Epithelial cell of proximal tubule (primary cell): ENCODE measurements around the gene TAB2. TPM values are rescaled to one million over a fixed set of nuclear protein-coding genes. Genes with fewer than 3 reads are reported as not detected.

Source experiments
- DNase-seq: peaks from one replicate; pipeline ENCODE4 v3.0.0-alpha.2; 2011; ENCODE audit warnings: low read depth
- H3K4me3 ChIP-seq: 2 replicates; pipeline ENCODE4 v1.5.1; 2011; ENCODE audit warnings: low read depth, mild to moderate bottlenecking, low read length
- total RNA-seq: library from RNA; depleted of rRNA; stranded (reverse); fragments of >200 nt; gene quantifications from 2 replicates; pipeline ENCODE4 v1.2.3, GENCODE V29; 2015
- TF ChIP-seq, protein P1 (sequence below): conservative IDR thresholded peaks from 2 replicates; pipeline ENCODE4 v1.5.1; 2012; ENCODE audit warnings: low read depth, mild to moderate bottlenecking, low read length

TAB2 gene
- total RNA-seq, 1 donor from 2014 or later = 18.7 TPM

DNA sequence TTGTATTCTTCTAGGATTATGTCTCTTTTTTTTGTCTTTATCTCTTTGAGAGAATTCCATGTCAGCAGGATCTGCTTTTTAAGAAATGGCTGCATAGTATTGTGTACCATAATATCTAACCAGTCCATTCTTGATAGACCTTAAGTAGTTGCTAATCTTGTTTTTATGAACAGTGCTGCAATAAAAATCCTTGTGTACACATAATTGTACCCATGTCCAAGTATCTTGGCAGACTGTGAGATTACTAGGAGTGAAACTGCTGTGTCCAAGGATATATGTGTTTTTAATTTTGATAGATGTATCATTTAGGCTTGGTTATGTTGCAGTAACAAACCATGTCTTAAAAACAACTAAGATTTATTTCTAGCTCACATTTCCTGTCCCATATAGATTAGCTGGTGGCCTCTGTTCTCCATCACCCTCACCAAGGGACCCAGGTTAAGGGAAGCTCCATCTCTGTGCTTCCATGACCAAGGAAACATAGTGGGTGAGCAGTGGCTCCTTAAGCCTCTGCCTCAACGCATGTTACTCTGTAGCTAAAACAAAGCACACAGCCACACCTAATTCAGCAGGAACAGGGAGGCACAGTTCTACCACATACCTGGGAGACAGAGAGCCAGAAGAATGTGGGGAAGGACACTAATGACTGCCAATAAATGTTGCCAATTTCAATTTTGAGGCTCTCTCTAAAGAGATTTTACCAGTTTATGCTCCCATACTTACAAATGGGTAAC lies 70.4 kb downstream of the TAB2 start:
- TF ChIP-seq, protein P1, sequence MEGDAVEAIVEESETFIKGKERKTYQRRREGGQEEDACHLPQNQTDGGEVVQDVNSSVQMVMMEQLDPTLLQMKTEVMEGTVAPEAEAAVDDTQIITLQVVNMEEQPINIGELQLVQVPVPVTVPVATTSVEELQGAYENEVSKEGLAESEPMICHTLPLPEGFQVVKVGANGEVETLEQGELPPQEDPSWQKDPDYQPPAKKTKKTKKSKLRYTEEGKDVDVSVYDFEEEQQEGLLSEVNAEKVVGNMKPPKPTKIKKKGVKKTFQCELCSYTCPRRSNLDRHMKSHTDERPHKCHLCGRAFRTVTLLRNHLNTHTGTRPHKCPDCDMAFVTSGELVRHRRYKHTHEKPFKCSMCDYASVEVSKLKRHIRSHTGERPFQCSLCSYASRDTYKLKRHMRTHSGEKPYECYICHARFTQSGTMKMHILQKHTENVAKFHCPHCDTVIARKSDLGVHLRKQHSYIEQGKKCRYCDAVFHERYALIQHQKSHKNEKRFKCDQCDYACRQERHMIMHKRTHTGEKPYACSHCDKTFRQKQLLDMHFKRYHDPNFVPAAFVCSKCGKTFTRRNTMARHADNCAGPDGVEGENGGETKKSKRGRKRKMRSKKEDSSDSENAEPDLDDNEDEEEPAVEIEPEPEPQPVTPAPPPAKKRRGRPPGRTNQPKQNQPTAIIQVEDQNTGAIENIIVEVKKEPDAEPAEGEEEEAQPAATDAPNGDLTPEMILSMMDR = no peak
- no peak for DNase-seq
- H3K4me3 ChIP-seq = no peak overlapping the region

DNA sequence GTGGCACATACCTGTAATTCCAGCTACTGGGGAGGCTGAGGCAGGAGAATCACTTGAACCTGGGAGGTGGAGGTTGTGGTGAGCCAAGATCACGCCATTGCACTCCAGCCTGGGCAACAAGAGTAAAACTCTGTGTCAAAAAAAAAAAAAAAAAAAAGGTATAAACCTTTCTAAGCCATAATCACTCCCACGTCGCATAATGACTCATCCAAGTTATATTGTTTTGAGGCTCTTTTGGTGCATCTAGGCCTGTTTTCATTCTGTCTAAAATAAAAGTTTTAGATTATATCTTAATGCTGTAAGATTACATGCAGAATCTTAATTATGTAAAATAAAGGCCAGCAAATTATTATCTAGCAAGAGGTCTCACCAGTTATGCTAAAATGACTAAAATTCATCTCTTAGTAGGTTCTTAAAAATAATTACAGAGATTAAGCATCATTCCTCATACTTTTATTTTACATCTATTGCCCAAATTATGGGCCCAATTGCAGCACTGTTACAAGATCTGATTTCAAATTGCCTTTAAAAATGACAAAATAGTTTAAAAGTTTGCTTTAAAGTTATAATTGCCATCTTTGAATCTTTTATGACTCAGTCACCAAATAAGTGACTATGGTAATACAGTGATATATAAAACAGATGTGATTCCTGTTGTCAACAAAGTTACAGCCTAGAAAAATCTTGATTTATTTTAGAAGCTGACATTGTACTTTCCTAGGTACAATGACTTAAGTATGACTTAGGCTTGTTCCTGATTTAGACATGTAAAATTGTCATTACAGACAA lies 72.2 kb downstream of the TAB2 start:
- no peak for DNase-seq
- H3K4me3 ChIP-seq = no peak overlapping the region
- TF ChIP-seq, protein P1 = no peak

DNA sequence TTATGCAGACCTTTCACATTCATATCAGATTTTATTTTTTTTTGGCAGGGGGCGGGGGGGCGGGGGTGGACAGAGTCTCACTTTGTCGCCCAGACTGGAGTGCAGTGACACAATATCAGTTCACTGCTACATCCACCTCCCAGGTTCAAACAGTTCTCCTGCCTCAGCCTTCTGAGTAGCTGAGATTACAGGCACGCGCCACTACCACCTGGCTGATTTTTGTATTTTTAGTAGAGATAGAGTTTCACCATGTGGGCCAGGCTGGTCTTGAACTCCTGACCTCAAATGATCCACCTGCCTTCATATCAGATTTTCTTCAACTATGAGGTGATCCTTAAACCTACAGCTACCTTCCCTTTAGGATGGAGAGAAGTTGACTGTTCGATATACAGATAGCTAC lies 74.6 kb downstream of the TAB2 start:
- TF ChIP-seq, protein P1 = no peak
- DNase-seq = no peak
- H3K4me3 ChIP-seq = no peak overlapping the region

DNA sequence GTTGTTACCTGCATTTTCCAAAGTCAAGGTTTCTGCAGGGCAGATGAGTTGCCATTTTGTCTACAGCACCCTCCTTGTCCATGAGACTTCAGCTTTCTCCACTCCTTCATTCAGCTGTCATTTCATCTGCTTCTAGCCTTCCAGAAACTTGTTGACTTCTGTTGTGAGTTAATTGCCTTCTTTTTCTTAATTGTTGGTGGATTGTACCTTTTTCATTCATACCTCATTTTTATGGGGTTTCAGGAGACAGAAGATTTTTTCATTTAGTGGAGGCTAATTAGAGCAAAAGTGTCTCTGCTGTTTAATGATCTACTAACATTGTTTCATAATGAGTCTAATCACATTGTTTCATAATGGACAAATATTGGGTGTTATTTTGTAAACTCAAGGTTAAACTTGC lies 75.0 kb downstream of the TAB2 start:
- H3K4me3 ChIP-seq = no peak overlapping the region
- TF ChIP-seq, protein P1 = no peak
- no peak for DNase-seq

DNA sequence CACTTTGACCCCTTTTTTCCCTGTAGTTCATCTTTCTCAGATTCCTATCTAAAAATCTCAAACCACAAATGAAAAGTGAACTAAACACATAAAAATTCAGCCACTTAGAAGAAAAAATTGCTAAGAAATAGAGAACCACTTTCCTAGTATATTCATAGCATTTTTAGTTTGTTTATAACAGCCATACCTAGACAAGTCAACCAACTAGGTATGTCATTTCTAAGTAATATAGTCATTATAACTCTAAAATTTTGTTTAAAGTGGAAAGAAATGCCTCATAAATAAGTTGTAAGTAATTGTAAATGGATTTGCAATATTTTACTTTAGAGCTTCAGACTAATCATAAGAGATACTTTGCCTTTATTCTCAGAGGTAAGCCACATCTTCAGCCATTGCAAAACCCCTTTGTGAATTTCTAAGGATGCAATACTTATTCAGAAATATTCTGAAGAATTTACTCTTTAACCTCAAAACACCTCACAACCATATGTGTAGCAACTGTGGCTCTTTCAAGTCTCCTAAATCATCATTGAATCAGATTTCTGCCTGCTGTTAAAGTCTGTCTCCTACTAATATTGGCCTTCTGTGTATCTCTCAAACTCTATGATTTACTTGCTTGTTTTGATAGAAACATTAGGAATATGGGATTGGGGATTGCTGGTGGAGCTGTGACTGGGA lies 75.6 kb downstream of the TAB2 start:
- no peak overlapping the region for H3K4me3 ChIP-seq
- TF ChIP-seq, protein P1 = no peak
- DNase-seq = no peak

DNA sequence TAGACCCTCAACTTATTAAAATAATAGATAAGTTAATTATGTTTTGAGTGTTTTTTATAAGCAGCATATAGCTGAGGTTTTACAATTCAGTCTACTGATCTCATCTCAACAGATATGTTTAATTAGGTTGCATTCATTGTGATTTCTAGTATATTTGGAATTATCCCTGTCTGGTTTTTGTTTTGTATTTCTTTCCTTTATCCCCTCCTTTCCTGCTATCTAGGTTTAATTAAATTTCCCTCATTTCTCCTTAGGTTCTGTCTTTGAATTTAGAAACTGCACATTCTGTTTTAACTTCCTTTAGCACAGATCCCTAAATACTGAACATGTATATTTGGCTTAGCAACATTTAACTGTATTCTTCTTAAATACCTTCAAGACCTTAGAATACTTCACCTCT lies 77.7 kb downstream of the TAB2 start:
- H3K4me3 ChIP-seq = no peak overlapping the region
- DNase-seq = no peak
- TF ChIP-seq, protein P1 = no peak
